HCT116 (cell line): ENCODE results near the gene ELP5. TPM values are rescaled to one million over a fixed set of nuclear protein-coding genes. Genes with fewer than 3 reads are reported as not detected.

Experiments
- ATAC-seq: fragments of 200-7000 bp; cut with Tn5 transposase; 2 replicates; pipeline ENCODE4 v1.9.1; 2020; ENCODE audit warnings: mild to moderate bottlenecking, moderate library complexity
- BruUV-seq: library from RNA; stranded (reverse); fragments of 400-500 nt; replicated peaks from 2 replicates; lab custom pipeline; 2021; lab: Mats Ljungman, UMichigan
- CTCF ChIA-PET: fragments of 300-600 bp; sonication (Branson Sonifier 250); formaldehyde crosslinking; loops from one replicate; lab custom pipeline; 2021; ENCODE audit warnings: antibody characterized with exemption; lab: Charles Lee
- POLR2A ChIA-PET: fragments of 300-600, 350-600 bp; sonication (Branson Sonifier 250); formaldehyde crosslinking; loops from one replicate; lab custom pipeline; 2021; ENCODE audit warnings: antibody characterized with exemption; lab: Charles Lee
- RAD21 ChIA-PET, 2 experiments: fragments of 300-600 bp; sonication (Branson Sonifier 250); formaldehyde crosslinking; loops; one replicate each; lab custom pipeline; 2023; ENCODE audit warnings: low total read pairs in 2 of 2; ENCODE audit not compliant: uncharacterized antibody in 2 of 2, unreplicated experiment in 2 of 2, low non-redundant PET in 1 of 2; lab: Charles Lee
- DNase-seq: peaks from one replicate; pipeline ENCODE4 v3.0.0-alpha.2; 2010; ENCODE audit warnings: low read depth, low spot score
- H2AFZ ChIP-seq: fragments of 200-600 bp; shearing (Covaris generic), sonication (generic); 2 replicates; pipeline ENCODE4 v1.6.1; 2017; ENCODE audit warnings: low read depth, mixed run types, mixed read lengths, antibody characterized with exemption, low read length; ENCODE audit not compliant: poor library complexity, severe bottlenecking
- H3K27ac ChIP-seq: 2 replicates; pipeline ENCODE4 v1.5.1; 2012; ENCODE audit warnings: low read depth, low read length
- H3K27me3 ChIP-seq: fragments of 200-600 bp; sonication (generic); 2 replicates; pipeline ENCODE4 v1.6.1; 2016; ENCODE audit warnings: mixed run types, low read length, mixed read lengths; ENCODE audit not compliant: insufficient read depth
- H3K36me3 ChIP-seq, 2 experiments: fragments of 200-500 bp in 1 of 2; fragments of 200-600 bp in 1 of 2; sonication (Bioruptor generic) in 1 of 2; sonication (generic) in 1 of 2; 2 replicates each; pipeline versions ENCODE4 v1.5.1 to v1.6.1; 2014 to 2016; ENCODE audit warnings: low read length in 2 of 2, inconsistent platforms in 1 of 2, mixed read lengths in 1 of 2, mixed run types in 1 of 2; ENCODE audit not compliant: insufficient read depth in 2 of 2, control insufficient read depth in 1 of 2
- H3K4me1 ChIP-seq, 2 experiments: fragments of 200-600 bp in 1 of 2; sonication (generic) in 1 of 2; 2 replicates each; pipeline versions ENCODE4 v1.5.1 to v1.6.1; 2012 to 2017; ENCODE audit warnings: low read length in 2 of 2, inconsistent platforms in 1 of 2, mild to moderate bottlenecking in 1 of 2, mixed read lengths in 1 of 2, mixed run types in 1 of 2, moderate library complexity in 1 of 2; ENCODE audit not compliant: insufficient read depth in 2 of 2, control insufficient read depth in 1 of 2
- H3K4me2 ChIP-seq: fragments of 200-600 bp; sonication (generic); 2 replicates; pipeline ENCODE4 v1.6.1; 2017; ENCODE audit warnings: mixed run types, low read length, mixed read lengths
- H3K4me3 ChIP-seq, 2 experiments: fragments of 200-600 bp in 1 of 2; sonication (generic) in 1 of 2; replicated peaks in 1 of 2; 2 replicates each; pipeline ENCODE4 v1.5.1; 2011 to 2016; ENCODE audit warnings: low read length in 2 of 2, control low read depth in 1 of 2, low read depth in 1 of 2, mild to moderate bottlenecking in 1 of 2, mixed read lengths in 1 of 2, mixed run types in 1 of 2
- H3K79me2 ChIP-seq: fragments of 200-600 bp; sonication (generic); 2 replicates; pipeline ENCODE4 v1.6.1; 2017; ENCODE audit warnings: mild to moderate bottlenecking, mixed run types, low read length, moderate library complexity, mixed read lengths; ENCODE audit not compliant: insufficient read depth
- H3K9ac ChIP-seq: fragments of 200-600 bp; sonication (generic); 2 replicates; pipeline ENCODE4 v1.6.1; 2016; ENCODE audit warnings: low read length, mixed read lengths
- H3K9me2 ChIP-seq: fragments of 200-600 bp; sonication (generic), shearing (Covaris generic); 2 replicates; pipeline ENCODE4 v1.6.1; 2017; ENCODE audit warnings: mixed run types, mild to moderate bottlenecking, moderate library complexity; ENCODE audit not compliant: insufficient read depth
- H3K9me3 ChIP-seq, 2 experiments: fragments of 200-500 bp in 1 of 2; fragments of 200-600 bp in 1 of 2; sonication (Bioruptor generic) in 1 of 2; sonication (generic) in 1 of 2; 2 replicates each; pipeline ENCODE4 v1.6.1; 2014 to 2017; ENCODE audit warnings: low read length in 2 of 2, mixed read lengths in 2 of 2, inconsistent platforms in 1 of 2, low read depth in 1 of 2, mild to moderate bottlenecking in 1 of 2, mixed run types in 1 of 2, moderate library complexity in 1 of 2; ENCODE audit not compliant: control insufficient read depth in 1 of 2, insufficient read depth in 1 of 2
- H4K20me1 ChIP-seq: fragments of 200-600 bp; sonication (generic), shearing (Covaris generic); 2 replicates; pipeline ENCODE4 v1.6.1; 2017; ENCODE audit warnings: mixed run types, mild to moderate bottlenecking, moderate library complexity; ENCODE audit not compliant: insufficient read depth
- EGR1 ChIP-seq: IDR thresholded peaks from 2 replicates; pipeline ENCODE4 v1.6.1; 2012; ENCODE audit warnings: low read depth
- EZH2 ChIP-seq: fragments of 200-600 bp; sonication (generic); IDR thresholded peaks from 2 replicates; pipeline ENCODE4 v1.6.1; 2017; ENCODE audit warnings: antibody characterized with exemption, mixed run types
- EZH2phosphoT487 ChIP-seq: fragments of 200-600 bp; IDR thresholded peaks from 2 replicates; pipeline ENCODE4 v1.6.1; 2018; ENCODE audit warnings: antibody characterized with exemption, borderline replicate concordance
- FOSL1 ChIP-seq: IDR thresholded peaks from 2 replicates; pipeline ENCODE4 v1.6.1; 2012; ENCODE audit warnings: low read depth
- JUND ChIP-seq: IDR thresholded peaks from 2 replicates; pipeline ENCODE4 v1.6.1; 2012
- MAX ChIP-seq: IDR thresholded peaks from 2 replicates; pipeline ENCODE4 v1.6.1; 2012
- POLR2A ChIP-seq: IDR thresholded peaks from 2 replicates; pipeline ENCODE4 v1.7.0; 2011; ENCODE audit warnings: borderline replicate concordance; ENCODE audit not compliant: insufficient read depth, insufficient read length; ENCODE audit errors: extremely low read depth
- POLR2AphosphoS5 ChIP-seq: IDR thresholded peaks from 2 replicates; pipeline ENCODE4 v1.6.1; 2011; ENCODE audit warnings: mild to moderate bottlenecking, low read depth, low read length, moderate library complexity
- SIN3A ChIP-seq: IDR thresholded peaks from 2 replicates; pipeline ENCODE4 v1.6.1; 2012; ENCODE audit warnings: low read depth
- SP1 ChIP-seq: IDR thresholded peaks from 2 replicates; pipeline ENCODE4 v1.6.1; 2012; ENCODE audit warnings: low read depth
- SRF ChIP-seq: IDR thresholded peaks from 2 replicates; pipeline ENCODE4 v1.6.1; 2012; ENCODE audit warnings: low read depth
- YY1 ChIP-seq: IDR thresholded peaks from 2 replicates; pipeline ENCODE4 v1.6.1; 2011; ENCODE audit warnings: low read length, low read depth, moderate library complexity, mild to moderate bottlenecking; ENCODE audit not compliant: insufficient replicate concordance; ENCODE audit errors: extremely low read depth
- ZFX ChIP-seq: fragments of 450-650 bp; IDR thresholded peaks from 2 replicates; pipeline ENCODE4 v1.6.1; 2017
- ZNF274 ChIP-seq: fragments of 200-500 bp; sonication (Bioruptor generic); IDR thresholded peaks from 2 replicates; pipeline ENCODE4 v1.6.1; 2014; ENCODE audit warnings: mild to moderate bottlenecking, low read depth, low read length, inconsistent platforms
- intact Hi-C: fragments of 100-400 bp; cut with micrococcal nuclease; formaldehyde crosslinking; loops from 2 replicates; pipeline ENCODE4 v1.10.0; 2022
- total RNA-seq: library from RNA; stranded (reverse); gene quantifications from one replicate; pipeline ENCODE4 v1.2.1, GENCODE V29; 2021; ENCODE audit not compliant: unreplicated experiment
- TF ChIP-seq, protein P1 (sequence below), 3 experiments: fragments of 200-600 bp in 1 of 3; sonication (generic) in 1 of 3; IDR thresholded peaks in 2 of 3; conservative IDR thresholded peaks in 1 of 3; 2 replicates each; pipeline ENCODE4 v1.5.1; 2012 to 2017; ENCODE audit warnings: low read depth in 2 of 3, low read length in 2 of 3, antibody characterized with exemption in 1 of 3, borderline replicate concordance in 1 of 3, control low read depth in 1 of 3, mild to moderate bottlenecking in 1 of 3, mixed read lengths in 1 of 3, mixed run types in 1 of 3, moderate library complexity in 1 of 3; ENCODE audit not compliant: insufficient read depth in 1 of 3

ELP5 gene
- total RNA-seq, 1 experiment from 2014 or later, result 81.7 TPM

GRCh38 chr17:7219812-7220592 lies 32.0 kb upstream of the ELP5 start, which contains the start of the genes ACADVL and DLG4:
TSS of gene ACADVL (plus strand) at chr17:7219938. CDS start at chr17:7219985, 47 bp downstream.
TSS of gene DLG4 (minus strand) at chr17:7219836.
- H3K27me3 ChIP-seq, result no peaks in the 10 kb centered on the region
- no peak within 1 kb of the TSS for H2AFZ ChIP-seq
- peaks cover 12 to 54% of the 10 kb centered on the region in 2 experiments; a peak in 3 of 4 replicates for H3K4me1 ChIP-seq
- ATAC-seq, result peak; percentile 71
- TF ChIP-seq FOSL1, result no peak; the same call in none of the 2 replicates
- TF ChIP-seq POLR2A, result peak; percentile 61
- TF ChIP-seq SP1, result peak; percentile 17; the same call in 1 of the 2 replicates
- TF ChIP-seq POLR2AphosphoS5, result peak; percentile 91
- TF ChIP-seq, protein P1, sequence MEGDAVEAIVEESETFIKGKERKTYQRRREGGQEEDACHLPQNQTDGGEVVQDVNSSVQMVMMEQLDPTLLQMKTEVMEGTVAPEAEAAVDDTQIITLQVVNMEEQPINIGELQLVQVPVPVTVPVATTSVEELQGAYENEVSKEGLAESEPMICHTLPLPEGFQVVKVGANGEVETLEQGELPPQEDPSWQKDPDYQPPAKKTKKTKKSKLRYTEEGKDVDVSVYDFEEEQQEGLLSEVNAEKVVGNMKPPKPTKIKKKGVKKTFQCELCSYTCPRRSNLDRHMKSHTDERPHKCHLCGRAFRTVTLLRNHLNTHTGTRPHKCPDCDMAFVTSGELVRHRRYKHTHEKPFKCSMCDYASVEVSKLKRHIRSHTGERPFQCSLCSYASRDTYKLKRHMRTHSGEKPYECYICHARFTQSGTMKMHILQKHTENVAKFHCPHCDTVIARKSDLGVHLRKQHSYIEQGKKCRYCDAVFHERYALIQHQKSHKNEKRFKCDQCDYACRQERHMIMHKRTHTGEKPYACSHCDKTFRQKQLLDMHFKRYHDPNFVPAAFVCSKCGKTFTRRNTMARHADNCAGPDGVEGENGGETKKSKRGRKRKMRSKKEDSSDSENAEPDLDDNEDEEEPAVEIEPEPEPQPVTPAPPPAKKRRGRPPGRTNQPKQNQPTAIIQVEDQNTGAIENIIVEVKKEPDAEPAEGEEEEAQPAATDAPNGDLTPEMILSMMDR (IDR thresholded peaks at IDR 0.05 in 2 of 3, conservative IDR thresholded peaks at IDR 0.05 in 1 of 3; ENCODE audit: borderline replicate concordance in 1 of 3, insufficient read depth in 1 of 3, low read depth in 2 of 3, low read length in 2 of 3), result no peak
- TF ChIP-seq SIN3A, result peak; percentile 73; the same call in 1 of the 2 replicates
- no peak; the same call in 1 of the 2 replicates for TF ChIP-seq JUND
- TF ChIP-seq EGR1, result peak; percentile 99
- TF ChIP-seq EZH2, result no peak
- TF ChIP-seq SRF, result no peak
- TF ChIP-seq ZNF274, result no peak
- no peak for TF ChIP-seq EZH2phosphoT487
- TF ChIP-seq YY1, result peak; percentile 66
- peak; percentile 40; the same call in 1 of the 2 replicates for TF ChIP-seq ZFX
- TF ChIP-seq MAX, result peak; percentile 17; the same call in 1 of the 2 replicates
- H3K36me3 ChIP-seq, result peaks cover 22 to 34% of the 10 kb centered on the region in 2 experiments; a peak in 3 of 4 replicates
- peak within 1 kb of the TSS; percentile 69 to 75 for H3K4me3 ChIP-seq
- peaks cover 30% of the 10 kb centered on the region for H3K79me2 ChIP-seq
- no peaks in the 10 kb centered on the region for H4K20me1 ChIP-seq
- ChIA-PET POLR2A (interaction anchor here (0.6 to 3.2 kb wide), 14 partner anchors 15 to 364 kb away, joined by 3 to 19 read pairs (median 8); partner anchors contain the start of genes DVL2, GABARAP, MPDU1 and PHF23), RAD21 (interaction anchor here (0.7 to 1.2 kb wide), 4 partner anchors 18 to 77 kb away, joined by 3 to 7 read pairs (median 6); no protein-coding TSS in a partner anchor), CTCF (interaction anchor here (0.9 to 2.8 kb wide), 14 partner anchors 9 to 340 kb away, joined by 3 to 37 read pairs (median 5); partner anchors contain the start of genes GABARAP, NEURL4, PHF23 and SLC2A4)
- intact Hi-C loops, result loop anchor here (2.0 kb wide), 1 partner anchor 77 kb away; no protein-coding TSS in a partner anchor
- peak within 1 kb of the TSS; percentile 99 for H3K27ac ChIP-seq
- H3K9ac ChIP-seq, result peak within 1 kb of the TSS; percentile 95
- no TSS peak for BruUV-seq
- H3K9me3 ChIP-seq, result no peaks in the 10 kb centered on the region
- peak within 1 kb of the TSS; percentile 96 for H3K4me2 ChIP-seq
- no peak for DNase-seq
- no peaks in the 10 kb centered on the region for H3K9me2 ChIP-seq
